GM12878 (cell line): ENCODE results near the gene BTG4. TPM values are rescaled to one million over a fixed set of nuclear protein-coding genes. Genes with fewer than 3 reads are reported as not detected.

Experiments used
- ATAC-seq: fragments of 200-7000 bp; cut with Tn5 transposase; 3 replicates; pipeline ENCODE4 v1.9.1; 2020; ENCODE audit warnings: mild to moderate bottlenecking, moderate library complexity
- BruUV-seq: library from RNA; stranded (reverse); fragments of 400-500 nt; replicated peaks from 2 replicates; lab custom pipeline; 2021; lab: Mats Ljungman, UMichigan
- CTCF ChIA-PET: fragments of 300-600 bp; sonication (Branson Sonifier 250); formaldehyde crosslinking; extraction: SDS; loops from one replicate; lab custom pipeline; 2021; ENCODE audit warnings: inconsistent platforms; lab: Yijun Ruan, JAX
- POLR2A ChIA-PET: fragments of 350-600 bp; formaldehyde crosslinking; extraction: SDS; loops from one replicate; lab custom pipeline; 2021; ENCODE audit warnings: inconsistent platforms; lab: Charles Lee
- RAD21 ChIA-PET: fragments of 300-600 bp; sonication (Branson Sonifier 250); formaldehyde crosslinking; loops from one replicate; lab custom pipeline; 2023; ENCODE audit warnings: antibody characterized with exemption; ENCODE audit not compliant: unreplicated experiment; lab: Charles Lee
- SMC1A ChIA-PET: fragments of 300-600 bp; sonication (Branson Sonifier 250); formaldehyde crosslinking; loops from one replicate; lab custom pipeline; 2023; ENCODE audit not compliant: unreplicated experiment, uncharacterized antibody; lab: Charles Lee
- DNase-seq: peaks from one replicate; pipeline ENCODE4 v3.0.0-alpha.2; 2011; ENCODE audit warnings: low read depth, low spot score
- FAIRE-seq: peaks from 3 replicates; lab custom pipeline; 2011; peaks lifted over from hg19 to GRCh38; lab: Jason Lieb, UNC
- H2AFZ ChIP-seq: 2 replicates; pipeline ENCODE4 v1.6.0; 2011; ENCODE audit warnings: low read depth, low read length, control low read depth; ENCODE audit not compliant: control insufficient read depth
- H3K27ac ChIP-seq: 2 replicates; pipeline ENCODE4 v1.5.1; 2011; ENCODE audit warnings: control low read depth; ENCODE audit not compliant: control insufficient read depth, insufficient read depth
- H3K27me3 ChIP-seq, 2 experiments: replicated peaks in 1 of 2; 2 replicates each; pipeline versions ENCODE4 v1.6.0 to v1.6.1; 2011; ENCODE audit warnings: low read length in 1 of 2; ENCODE audit not compliant: control insufficient read depth in 2 of 2, insufficient read depth in 2 of 2
- H3K36me3 ChIP-seq, 2 experiments: 2 replicates each; pipeline ENCODE4 v1.5.1; 2011; ENCODE audit warnings: low read length in 1 of 2; ENCODE audit not compliant: control insufficient read depth in 2 of 2, insufficient read depth in 2 of 2
- H3K4me1 ChIP-seq: 2 replicates; pipeline ENCODE4 v1.6.1; 2011; ENCODE audit warnings: mild to moderate bottlenecking, low read length, moderate library complexity, mixed read lengths; ENCODE audit not compliant: control insufficient read depth, insufficient read depth
- H3K4me2 ChIP-seq: 2 replicates; pipeline ENCODE4 v1.6.0; 2011; ENCODE audit warnings: control low read depth; ENCODE audit not compliant: control insufficient read depth, insufficient read depth
- H3K4me3 ChIP-seq: fragments of 200-600 bp; sonication (generic); 2 replicates; pipeline ENCODE4 v1.5.1; 2016
- H3K79me2 ChIP-seq: 2 replicates; pipeline ENCODE4 v1.6.0; 2011; ENCODE audit warnings: low read length; ENCODE audit not compliant: control insufficient read depth, insufficient read depth
- H3K9ac ChIP-seq: 2 replicates; pipeline ENCODE4 v1.8.0; 2011; ENCODE audit warnings: low read length, control low read depth, mixed read lengths; ENCODE audit not compliant: control insufficient read depth, insufficient read depth
- H3K9me3 ChIP-seq: replicated peaks from 3 replicates; pipeline ENCODE4 v1.5.1; 2011; ENCODE audit warnings: mild to moderate bottlenecking, low read length; ENCODE audit not compliant: control insufficient read depth, insufficient read depth
- H4K20me1 ChIP-seq: 2 replicates; pipeline ENCODE4 v1.6.0; 2011; ENCODE audit not compliant: control insufficient read depth, insufficient read depth
- CBX3 ChIP-seq: fragments of 200-600 bp; sonication (generic); IDR thresholded peaks from 2 replicates; pipeline ENCODE4 v1.6.1; 2016; ENCODE audit warnings: low read depth, borderline replicate concordance
- CEBPB ChIP-seq, 2 experiments: fragments of 150-350 bp in 1 of 2; IDR thresholded peaks; 2 replicates each; pipeline ENCODE4 v1.6.1; 2012 to 2014; ENCODE audit warnings: low read depth in 2 of 2, low read length in 2 of 2, borderline replicate concordance in 1 of 2, inconsistent platforms in 1 of 2
- CHD2 ChIP-seq: IDR thresholded peaks from 2 replicates; pipeline ENCODE4 v1.6.1; 2011; ENCODE audit warnings: low read depth, low read length, improper control_type of control experiment, borderline replicate concordance
- TAF1 ChIP-seq: IDR thresholded peaks from 2 replicates; pipeline ENCODE4 v1.6.1; 2011; ENCODE audit warnings: mild to moderate bottlenecking, low read depth, low read length, borderline replicate concordance
- WGBS: methylation state at CpG from one replicate; pipeline ENCODE4 v1.1.6; 2016; ENCODE audit warnings: low lambda C conversion rate; ENCODE audit not compliant: insufficient replicate concordance, insufficient coverage; ENCODE audit errors: missing lambda C conversion rate; 5-methylcytosine and 5-hydroxymethylcytosine counted together
- in situ Hi-C: fragments of 300-500 bp; cut with MboI; formaldehyde crosslinking; loops from 9 replicates; pipeline ENCODE4 v1.14.3; 2018; ENCODE audit warnings: mixed read lengths
- intact Hi-C: fragments of 100-400 bp; cut with micrococcal nuclease; formaldehyde crosslinking; loops from one replicate; pipeline ENCODE4 v1.14.2; 2022; ENCODE audit not compliant: unreplicated experiment
- polyA plus RNA-seq, 11 experiments: library from polyadenylated mRNA; depleted of rRNA in 4 of 11; unstranded in 6 of 11; stranded (reverse) in 5 of 11; fragments of >200 nt; fragmentation: Nextera tagmentation in 4 of 11; fragmentation: Illumina TruSeq in 1 of 11; extraction: Ambion mirVana in 4 of 11; extraction: Trizol in 1 of 11; gene quantifications; 1 replicate in 1 of 11; 2 replicates in 10 of 11; pipeline versions ENCODE4 v1.2.1 to v1.2.3, GENCODE V29; 2011 to 2016; ENCODE audit warnings: inconsistent platforms in 2 of 11, missing spikeins in 2 of 11, low read depth in 1 of 11
- total RNA-seq, 4 experiments: library from RNA; depleted of rRNA in 3 of 4; stranded (reverse); fragments of >200 nt in 3 of 4; fragmentation: Illumina TruSeq in 1 of 4; extraction: Trizol in 1 of 4; gene quantifications; 2 replicates each; pipeline versions ENCODE4 v1.2.1 to v1.2.3, GENCODE V29; 2013 to 2021
- TF ChIP-seq, protein P1 (sequence below): fragments of 450-650 bp; formaldehyde crosslinking; IDR thresholded peaks from 2 replicates; pipeline ENCODE4 v1.5.0; 2022; ENCODE audit warnings: mild to moderate bottlenecking, missing genetic modification characterization
- TF ChIP-seq, protein P2 (sequence below): IDR thresholded peaks from 2 replicates; pipeline ENCODE4 v1.6.1; 2011; ENCODE audit warnings: borderline replicate concordance, low read depth, mild to moderate bottlenecking, moderate library complexity, mixed read lengths, low read length; ENCODE audit not compliant: insufficient read depth; ENCODE audit errors: extremely low read length
- TF ChIP-seq, protein P3 (sequence below): fragments of 450-650 bp; IDR thresholded peaks from 2 replicates; pipeline ENCODE4 v1.6.1; 2016; ENCODE audit warnings: mild to moderate bottlenecking
- TF ChIP-seq, protein P4 (sequence below): fragments of 150-350 bp; IDR thresholded peaks from 2 replicates; pipeline ENCODE4 v1.6.1; 2016; ENCODE audit warnings: low read depth, low read length
- TF ChIP-seq, protein P5 (sequence below): IDR thresholded peaks from 2 replicates; pipeline ENCODE4 v1.6.1; 2011; ENCODE audit warnings: mild to moderate bottlenecking, low read depth, low read length, moderate library complexity; ENCODE audit not compliant: insufficient replicate concordance

Gene BTG4
- total and polyA plus RNA-seq, 10 of the 15 experiments (the other 5 are each of a cell fraction or from before 2014, with no cell fraction given), result 0.14 TPM; not detected in 9

DNA sequence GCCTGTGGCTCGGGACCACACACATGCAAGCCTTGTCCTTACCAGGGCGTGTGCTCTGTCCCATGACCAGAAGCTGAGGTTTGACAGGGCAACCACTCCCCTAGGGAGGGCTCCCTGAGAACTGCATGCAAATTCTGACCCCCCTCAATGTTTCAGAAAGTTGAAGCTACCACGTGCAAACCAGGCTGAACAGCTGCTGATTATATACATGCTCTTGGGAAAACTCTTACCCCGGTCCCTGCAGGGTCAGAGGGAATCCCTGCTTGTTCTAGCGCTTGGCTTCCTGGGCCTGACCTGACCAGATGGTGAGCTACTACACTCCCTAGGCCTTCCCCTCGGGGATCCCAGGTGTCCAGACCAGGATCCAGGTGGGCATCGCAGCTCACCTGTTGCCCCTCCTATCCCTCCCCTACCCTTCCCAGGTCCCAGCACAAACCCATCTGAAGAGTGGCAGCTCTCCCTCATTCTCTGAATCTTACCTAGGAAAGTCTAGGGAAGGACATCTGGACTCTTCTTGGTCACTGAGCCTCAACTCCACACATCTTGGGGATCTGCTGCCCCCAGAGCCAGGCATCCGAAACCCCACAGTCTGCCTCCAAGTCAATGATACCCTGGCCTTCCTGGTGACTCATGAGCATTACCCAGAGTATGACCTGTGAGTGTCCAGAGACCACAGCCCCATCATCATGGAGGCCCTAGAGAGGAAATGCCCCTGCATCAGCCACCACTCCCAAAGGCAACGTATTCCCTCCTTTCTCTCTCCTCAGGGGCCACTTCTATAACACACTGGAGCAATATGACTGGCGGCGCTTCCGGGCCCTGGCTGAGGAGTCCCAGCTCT, 61.5 kb downstream of the BTG4 start:
- DNase-seq, result no peak
- in situ Hi-C loops, result no loop called here
- Histone ChIP-seq H3K9ac (no peak overlapping the region; the same call in 1 of the 2 replicates), H4K20me1 (no peaks in the 10 kb centered on the region), H3K79me2 (no peaks in the 10 kb centered on the region), H3K9me3 (no peaks in the 10 kb centered on the region; the same call in 2 of the 3 replicates), H3K4me2 (peak overlapping the region; percentile 22; the same call in 1 of the 2 replicates), H3K4me1 (peaks cover 9% of the 10 kb centered on the region), H3K27me3 (peaks cover 0 to 1% of the 10 kb centered on the region in 2 experiments; a peak in 2 of 4 replicates), H3K4me3 (no peak overlapping the region), H3K36me3 (no peaks in the 10 kb centered on the region), H2AFZ (no peak overlapping the region), H3K27ac (no peak overlapping the region)
- CTCF ChIA-PET, result interaction anchor here (0.7 to 1.5 kb wide), 10 partner anchors 9 to 656 kb away, joined by 3 to 8 read pairs (median 4); no protein-coding TSS in a partner anchor
- RAD21 ChIA-PET, result interaction anchor here (0.8 to 1.7 kb wide), 3 partner anchors 12 to 167 kb away, joined by 3 to 7 read pairs (median 4); no protein-coding TSS in a partner anchor
- intact Hi-C loops, result loop anchor here (5.0 to 10.0 kb wide), 3 partner anchors 127 to 394 kb away; no protein-coding TSS in a partner anchor
- SMC1A ChIA-PET, result interaction anchor here (0.7 to 1.3 kb wide), 3 partner anchors 27 to 327 kb away, joined by 3 to 5 read pairs (median 4); no protein-coding TSS in a partner anchor
- no TSS peak for BruUV-seq
- WGBS, result 22% methylated on average over 11 of the region's 12 CpGs
- peak; percentile 62 for ATAC-seq
- POLR2A ChIA-PET, result interaction anchor here (0.6 to 1.1 kb wide), 2 partner anchors 30 to 100 kb away, joined by 3 to 4 read pairs; no protein-coding TSS in a partner anchor
- no peak for FAIRE-seq
- TF ChIP-seq, protein P1, sequence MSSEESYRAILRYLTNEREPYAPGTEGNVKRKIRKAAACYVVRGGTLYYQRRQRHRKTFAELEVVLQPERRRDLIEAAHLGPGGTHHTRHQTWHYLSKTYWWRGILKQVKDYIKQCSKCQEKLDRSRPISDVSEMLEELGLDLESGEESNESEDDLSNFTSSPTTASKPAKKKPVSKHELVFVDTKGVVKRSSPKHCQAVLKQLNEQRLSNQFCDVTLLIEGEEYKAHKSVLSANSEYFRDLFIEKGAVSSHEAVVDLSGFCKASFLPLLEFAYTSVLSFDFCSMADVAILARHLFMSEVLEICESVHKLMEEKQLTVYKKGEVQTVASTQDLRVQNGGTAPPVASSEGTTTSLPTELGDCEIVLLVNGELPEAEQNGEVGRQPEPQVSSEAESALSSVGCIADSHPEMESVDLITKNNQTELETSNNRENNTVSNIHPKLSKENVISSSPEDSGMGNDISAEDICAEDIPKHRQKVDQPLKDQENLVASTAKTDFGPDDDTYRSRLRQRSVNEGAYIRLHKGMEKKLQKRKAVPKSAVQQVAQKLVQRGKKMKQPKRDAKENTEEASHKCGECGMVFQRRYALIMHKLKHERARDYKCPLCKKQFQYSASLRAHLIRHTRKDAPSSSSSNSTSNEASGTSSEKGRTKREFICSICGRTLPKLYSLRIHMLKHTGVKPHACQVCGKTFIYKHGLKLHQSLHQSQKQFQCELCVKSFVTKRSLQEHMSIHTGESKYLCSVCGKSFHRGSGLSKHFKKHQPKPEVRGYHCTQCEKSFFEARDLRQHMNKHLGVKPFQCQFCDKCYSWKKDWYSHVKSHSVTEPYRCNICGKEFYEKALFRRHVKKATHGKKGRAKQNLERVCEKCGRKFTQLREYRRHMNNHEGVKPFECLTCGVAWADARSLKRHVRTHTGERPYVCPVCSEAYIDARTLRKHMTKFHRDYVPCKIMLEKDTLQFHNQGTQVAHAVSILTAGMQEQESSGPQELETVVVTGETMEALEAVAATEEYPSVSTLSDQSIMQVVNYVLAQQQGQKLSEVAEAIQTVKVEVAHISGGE (CRISPR knock-in tag), result no peak
- TF ChIP-seq CEBPB (IDR thresholded peaks at IDR 0.05; ENCODE audit: borderline replicate concordance in 1 of 2, low read depth in 2 of 2, low read length in 2 of 2) (no peak), CHD2 (peak; percentile 44; the same call in 1 of the 2 replicates), TAF1 (0 out of 2 replicates have a peak, but pooled peaks have one; percentile 42), CBX3 (no peak)
- TF ChIP-seq, protein P2, sequence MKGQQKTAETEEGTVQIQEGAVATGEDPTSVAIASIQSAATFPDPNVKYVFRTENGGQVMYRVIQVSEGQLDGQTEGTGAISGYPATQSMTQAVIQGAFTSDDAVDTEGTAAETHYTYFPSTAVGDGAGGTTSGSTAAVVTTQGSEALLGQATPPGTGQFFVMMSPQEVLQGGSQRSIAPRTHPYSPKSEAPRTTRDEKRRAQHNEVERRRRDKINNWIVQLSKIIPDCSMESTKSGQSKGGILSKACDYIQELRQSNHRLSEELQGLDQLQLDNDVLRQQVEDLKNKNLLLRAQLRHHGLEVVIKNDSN, result no peak
- TF ChIP-seq, protein P3, sequence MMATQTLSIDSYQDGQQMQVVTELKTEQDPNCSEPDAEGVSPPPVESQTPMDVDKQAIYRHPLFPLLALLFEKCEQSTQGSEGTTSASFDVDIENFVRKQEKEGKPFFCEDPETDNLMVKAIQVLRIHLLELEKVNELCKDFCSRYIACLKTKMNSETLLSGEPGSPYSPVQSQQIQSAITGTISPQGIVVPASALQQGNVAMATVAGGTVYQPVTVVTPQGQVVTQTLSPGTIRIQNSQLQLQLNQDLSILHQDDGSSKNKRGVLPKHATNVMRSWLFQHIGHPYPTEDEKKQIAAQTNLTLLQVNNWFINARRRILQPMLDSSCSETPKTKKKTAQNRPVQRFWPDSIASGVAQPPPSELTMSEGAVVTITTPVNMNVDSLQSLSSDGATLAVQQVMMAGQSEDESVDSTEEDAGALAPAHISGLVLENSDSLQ, result peak; percentile 18; the same call in 1 of the 2 replicates
- TF ChIP-seq, protein P4, sequence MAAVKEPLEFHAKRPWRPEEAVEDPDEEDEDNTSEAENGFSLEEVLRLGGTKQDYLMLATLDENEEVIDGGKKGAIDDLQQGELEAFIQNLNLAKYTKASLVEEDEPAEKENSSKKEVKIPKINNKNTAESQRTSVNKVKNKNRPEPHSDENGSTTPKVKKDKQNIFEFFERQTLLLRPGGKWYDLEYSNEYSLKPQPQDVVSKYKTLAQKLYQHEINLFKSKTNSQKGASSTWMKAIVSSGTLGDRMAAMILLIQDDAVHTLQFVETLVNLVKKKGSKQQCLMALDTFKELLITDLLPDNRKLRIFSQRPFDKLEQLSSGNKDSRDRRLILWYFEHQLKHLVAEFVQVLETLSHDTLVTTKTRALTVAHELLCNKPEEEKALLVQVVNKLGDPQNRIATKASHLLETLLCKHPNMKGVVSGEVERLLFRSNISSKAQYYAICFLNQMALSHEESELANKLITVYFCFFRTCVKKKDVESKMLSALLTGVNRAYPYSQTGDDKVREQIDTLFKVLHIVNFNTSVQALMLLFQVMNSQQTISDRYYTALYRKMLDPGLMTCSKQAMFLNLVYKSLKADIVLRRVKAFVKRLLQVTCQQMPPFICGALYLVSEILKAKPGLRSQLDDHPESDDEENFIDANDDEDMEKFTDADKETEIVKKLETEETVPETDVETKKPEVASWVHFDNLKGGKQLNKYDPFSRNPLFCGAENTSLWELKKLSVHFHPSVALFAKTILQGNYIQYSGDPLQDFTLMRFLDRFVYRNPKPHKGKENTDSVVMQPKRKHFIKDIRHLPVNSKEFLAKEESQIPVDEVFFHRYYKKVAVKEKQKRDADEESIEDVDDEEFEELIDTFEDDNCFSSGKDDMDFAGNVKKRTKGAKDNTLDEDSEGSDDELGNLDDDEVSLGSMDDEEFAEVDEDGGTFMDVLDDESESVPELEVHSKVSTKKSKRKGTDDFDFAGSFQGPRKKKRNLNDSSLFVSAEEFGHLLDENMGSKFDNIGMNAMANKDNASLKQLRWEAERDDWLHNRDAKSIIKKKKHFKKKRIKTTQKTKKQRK, result no peak
- TF ChIP-seq, protein P5, sequence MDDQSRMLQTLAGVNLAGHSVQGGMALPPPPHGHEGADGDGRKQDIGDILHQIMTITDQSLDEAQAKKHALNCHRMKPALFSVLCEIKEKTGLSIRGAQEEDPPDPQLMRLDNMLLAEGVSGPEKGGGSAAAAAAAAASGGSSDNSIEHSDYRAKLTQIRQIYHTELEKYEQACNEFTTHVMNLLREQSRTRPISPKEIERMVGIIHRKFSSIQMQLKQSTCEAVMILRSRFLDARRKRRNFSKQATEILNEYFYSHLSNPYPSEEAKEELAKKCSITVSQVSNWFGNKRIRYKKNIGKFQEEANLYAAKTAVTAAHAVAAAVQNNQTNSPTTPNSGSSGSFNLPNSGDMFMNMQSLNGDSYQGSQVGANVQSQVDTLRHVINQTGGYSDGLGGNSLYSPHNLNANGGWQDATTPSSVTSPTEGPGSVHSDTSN, result no peak
